Stimulated activated effector memory CD8-positive, alpha-beta T cell treated with anti-CD3 and anti-CD28 coated beads, Interleukin-12 subunit alpha, Interleukin-12 subunit beta, amount 100 ng/mL, for 72 hours (primary cell): ENCODE measurements around the gene GALNTL6.

ENCODE experiments used
- ATAC-seq: fragments of 150-1000 bp; cut with Tn5 transposase; 2 replicates; pipeline ENCODE4 v1.10.0; 2021
- DNase-seq, 2 donors: peaks; one replicate each; pipeline ENCODE4 v3.0.0; 2021 to 2022; ENCODE audit warnings: low spot score in 2 of 2
- H3K27ac Mint-ChIP-seq: one replicate; pipeline ENCODE4 v1.8.0; 2022; ENCODE audit warnings: mild to moderate bottlenecking, mixed read lengths
- H3K36me3 Mint-ChIP-seq: one replicate; pipeline ENCODE4 v1.8.0; 2022; ENCODE audit warnings: mild to moderate bottlenecking, mixed read lengths
- H3K4me1 Mint-ChIP-seq: one replicate; pipeline ENCODE4 v1.8.0; 2022; ENCODE audit warnings: mixed read lengths
- H3K4me3 Mint-ChIP-seq: one replicate; pipeline ENCODE4 v1.8.0; 2022; ENCODE audit warnings: mild to moderate bottlenecking, mixed read lengths
- H3K9me3 Mint-ChIP-seq: one replicate; pipeline ENCODE4 v1.8.0; 2022; ENCODE audit warnings: mixed read lengths

Gene GALNTL6

GRCh38 chr4:172660251-172660650 is 847.0 kb downstream of the GALNTL6 start:
- H3K36me3 Mint-ChIP-seq: no peaks in the 10 kb centered on the region
- no peak overlapping the region for H3K27ac Mint-ChIP-seq
- no peaks in the 10 kb centered on the region for H3K4me1 Mint-ChIP-seq
- DNase-seq: no peak
- no peak for ATAC-seq
- H3K4me3 Mint-ChIP-seq: no peak overlapping the region
- H3K9me3 Mint-ChIP-seq: peaks cover 17% of the 10 kb centered on the region

DNA sequence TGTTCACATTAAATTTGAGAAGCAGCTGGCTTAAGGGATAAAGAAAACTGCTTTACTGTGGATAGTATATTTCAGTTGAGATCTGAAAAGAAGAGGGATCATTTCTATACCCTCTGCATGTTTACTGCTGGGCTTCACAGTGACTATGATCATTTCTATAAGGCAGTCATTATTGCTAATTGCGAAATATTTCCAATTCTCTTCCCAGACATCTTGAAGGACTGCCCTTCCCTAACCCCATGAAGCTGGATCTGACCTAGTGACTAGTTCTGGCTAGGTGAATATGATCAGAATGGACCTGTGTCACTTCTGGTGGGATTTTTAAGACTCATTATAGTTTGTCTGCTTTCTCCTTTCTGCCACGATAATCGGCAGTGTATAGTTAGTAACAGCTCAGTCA is 848.9 kb downstream of the GALNTL6 start:
- Mint-ChIP-seq H3K9me3 (peaks cover 27% of the 10 kb centered on the region), H3K27ac (no peak overlapping the region), H3K36me3 (no peaks in the 10 kb centered on the region), H3K4me1 (no peaks in the 10 kb centered on the region), H3K4me3 (no peak overlapping the region)
- no peak for ATAC-seq
- DNase-seq: no peak

DNA sequence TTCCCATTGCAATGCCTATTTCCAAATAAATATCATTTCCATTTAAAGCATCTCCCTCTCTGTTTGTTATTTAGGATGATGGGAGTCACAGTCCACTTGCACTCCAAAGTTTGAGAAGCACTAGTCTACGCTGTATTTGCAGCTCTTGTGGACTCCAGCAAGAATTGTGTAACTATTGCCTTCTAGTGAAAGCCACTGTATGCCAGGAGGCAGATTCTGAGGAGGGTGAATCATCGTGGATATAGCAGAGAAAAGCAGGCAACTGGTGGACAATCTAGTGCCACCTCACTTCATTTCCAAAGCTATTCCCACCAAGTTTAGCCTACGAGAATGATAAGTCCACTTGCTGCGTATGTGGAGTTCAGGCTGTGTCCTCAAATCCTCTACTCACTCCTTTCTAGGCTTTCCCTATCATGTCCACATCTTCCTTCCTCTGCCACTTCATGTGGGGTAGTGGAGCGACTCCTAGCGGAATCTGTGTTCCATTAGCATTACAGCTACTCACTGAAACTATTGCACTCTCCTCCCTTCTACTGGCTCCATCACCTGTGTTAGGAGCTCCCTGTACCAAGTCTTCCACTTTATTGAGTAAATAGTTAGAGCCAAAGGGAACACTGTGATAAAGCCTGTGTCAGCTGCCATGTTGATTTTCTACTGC is 853.6 kb downstream of the GALNTL6 start:
- Mint-ChIP-seq H3K4me3 (no peak overlapping the region), H3K4me1 (no peaks in the 10 kb centered on the region), H3K9me3 (peaks cover 30% of the 10 kb centered on the region), H3K27ac (no peak overlapping the region), H3K36me3 (no peaks in the 10 kb centered on the region)
- ATAC-seq: no peak
- no peak for DNase-seq

DNA sequence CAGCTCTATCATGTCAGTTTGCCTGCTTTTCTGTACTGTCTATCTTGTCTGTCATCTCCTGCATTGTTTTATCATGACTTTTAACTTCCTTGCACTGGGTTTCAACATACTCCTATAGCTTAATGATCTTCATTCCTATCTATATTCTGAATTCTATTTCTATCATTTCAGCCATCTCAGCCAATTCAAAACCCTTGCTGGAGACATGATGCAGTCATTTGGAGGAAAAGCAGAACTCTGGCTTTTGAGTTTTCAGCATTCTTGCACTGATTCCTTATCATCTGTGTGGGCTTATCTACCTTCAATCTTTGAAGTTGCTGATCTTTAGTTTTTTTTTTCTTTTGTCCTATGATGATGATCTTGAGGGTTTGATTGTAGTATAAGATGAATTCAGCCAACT is 861.6 kb downstream of the GALNTL6 start:
- Mint-ChIP-seq H3K36me3 (no peaks in the 10 kb centered on the region), H3K4me3 (no peak overlapping the region), H3K4me1 (no peaks in the 10 kb centered on the region), H3K27ac (no peak overlapping the region), H3K9me3 (peaks cover 32% of the 10 kb centered on the region)
- no peak for DNase-seq
- no peak for ATAC-seq

DNA sequence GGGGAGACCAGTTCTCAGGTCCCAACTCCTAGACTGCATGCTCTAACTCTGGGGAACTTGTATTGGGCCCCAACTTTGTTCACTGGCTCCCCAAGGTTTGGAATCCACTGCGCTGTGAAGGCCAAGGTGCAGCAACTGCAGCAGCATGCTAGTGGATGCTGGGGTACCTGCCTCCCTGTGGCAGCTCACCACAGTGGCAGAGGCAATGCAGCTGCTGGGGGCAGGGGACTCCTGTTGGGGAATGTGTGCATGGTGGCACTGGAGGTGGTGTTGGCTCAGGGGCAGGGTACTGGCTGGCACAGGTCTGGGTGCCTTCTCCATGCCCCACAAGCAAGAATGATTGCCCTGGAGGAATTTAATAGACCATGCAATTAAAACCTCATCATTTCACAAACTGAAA is 862.0 kb downstream of the GALNTL6 start:
- Mint-ChIP-seq H3K27ac (no peak overlapping the region), H3K4me1 (no peaks in the 10 kb centered on the region)
- DNase-seq: no peak

DNA sequence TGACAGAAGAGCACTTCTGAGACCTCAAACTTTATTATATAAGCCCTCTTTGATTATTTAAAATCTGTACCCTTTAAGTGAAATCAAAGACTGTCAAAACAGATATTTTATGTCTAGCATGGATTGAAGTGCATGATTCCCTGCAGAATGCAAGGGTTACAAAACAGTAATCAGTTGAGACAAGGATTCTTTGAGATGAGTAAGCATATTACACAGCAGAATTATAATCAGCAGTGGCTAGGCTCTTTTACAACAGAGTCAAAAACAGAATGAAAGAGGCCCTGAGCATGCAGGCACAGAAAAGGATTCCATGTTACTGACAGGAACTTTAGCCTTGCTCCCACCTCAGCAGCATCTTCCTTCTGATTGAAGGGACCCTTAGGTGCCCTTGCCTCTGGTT is 867.5 kb downstream of the GALNTL6 start:
- Mint-ChIP-seq H3K4me1 (no peaks in the 10 kb centered on the region), H3K4me3 (no peak overlapping the region), H3K27ac (no peak overlapping the region), H3K36me3 (no peaks in the 10 kb centered on the region), H3K9me3 (peaks cover 17% of the 10 kb centered on the region)
- DNase-seq: no peak
- no peak for ATAC-seq

More for the DNA sequence above, 862.0 kb downstream of the GALNTL6 start:
- H3K4me3 Mint-ChIP-seq: no peak overlapping the region
- no peak for ATAC-seq
- H3K36me3 Mint-ChIP-seq: no peaks in the 10 kb centered on the region
- H3K9me3 Mint-ChIP-seq: peaks cover 35% of the 10 kb centered on the region

- no peak for DNase-seq
- no peaks in the 10 kb centered on the region for H3K4me1 Mint-ChIP-seq
- no peaks in the 10 kb centered on the region for H3K36me3 Mint-ChIP-seq
- H3K9me3 Mint-ChIP-seq: peaks cover 13% of the 10 kb centered on the region
- no peak for ATAC-seq
- no peak overlapping the region for H3K27ac Mint-ChIP-seq
- no peak overlapping the region for H3K4me3 Mint-ChIP-seq
Measured at GRCh38 chr4:172683021-172683420, 869.8 kb downstream of the GALNTL6 start.

- ATAC-seq (no peak), DNase-seq (no peak)
- no peak overlapping the region for H3K27ac Mint-ChIP-seq
- H3K9me3 Mint-ChIP-seq: peaks cover 6% of the 10 kb centered on the region
- H3K4me1 Mint-ChIP-seq: no peaks in the 10 kb centered on the region
- no peak overlapping the region for H3K4me3 Mint-ChIP-seq
- H3K36me3 Mint-ChIP-seq: no peaks in the 10 kb centered on the region
Measured at GRCh38 chr4:172686021-172686420, 872.8 kb downstream of the GALNTL6 start.

DNA sequence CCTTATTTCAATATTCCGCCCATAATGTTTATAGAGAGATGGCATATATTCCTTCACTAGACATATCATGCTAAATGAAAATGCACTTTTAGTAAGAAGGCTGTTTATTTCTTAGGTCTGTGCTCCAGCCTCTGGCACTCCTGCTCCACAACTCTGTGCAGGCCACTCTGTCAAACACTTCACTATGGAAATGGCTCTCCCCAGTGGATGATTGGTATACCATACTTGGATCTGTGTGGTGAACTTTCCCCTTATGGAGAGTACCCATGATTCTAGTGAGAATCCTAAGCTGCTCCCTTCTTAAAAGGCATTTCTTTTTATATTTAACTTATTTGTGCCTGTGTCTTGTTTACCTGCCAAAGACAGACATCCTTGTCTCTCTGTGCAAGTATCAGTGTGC is 875.3 kb downstream of the GALNTL6 start:
- DNase-seq (no peak), ATAC-seq (no peak)
- no peak overlapping the region for H3K27ac Mint-ChIP-seq

DNA sequence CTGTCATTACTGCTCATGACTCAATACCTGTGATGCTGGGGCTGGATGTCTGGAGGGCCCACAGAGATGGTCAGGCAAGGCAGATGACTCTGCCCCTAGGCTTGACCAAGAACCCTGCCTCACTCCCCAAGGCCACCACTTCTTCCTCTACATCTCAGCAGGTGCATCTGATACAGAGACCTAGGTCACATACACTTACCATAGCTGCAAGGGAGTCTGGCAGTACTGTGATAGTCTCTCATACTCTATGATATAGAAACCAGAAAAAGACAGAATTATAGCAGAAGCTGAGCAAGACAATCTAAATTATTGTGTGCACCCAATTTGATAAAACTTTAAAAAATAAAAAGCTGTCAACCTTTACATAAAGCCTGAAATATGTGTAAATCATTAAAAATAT is 878.3 kb downstream of the GALNTL6 start:
- H3K4me1 Mint-ChIP-seq: no peaks in the 10 kb centered on the region
- no peak overlapping the region for H3K27ac Mint-ChIP-seq
- no peaks in the 10 kb centered on the region for H3K36me3 Mint-ChIP-seq
- no peak for DNase-seq
- no peak for ATAC-seq
- no peak overlapping the region for H3K4me3 Mint-ChIP-seq
- peaks cover 10% of the 10 kb centered on the region for H3K9me3 Mint-ChIP-seq

More for the DNA sequence above, 875.3 kb downstream of the GALNTL6 start:
- peaks cover 8% of the 10 kb centered on the region for H3K9me3 Mint-ChIP-seq
- no peak overlapping the region for H3K4me3 Mint-ChIP-seq
- no peaks in the 10 kb centered on the region for H3K36me3 Mint-ChIP-seq
- no peaks in the 10 kb centered on the region for H3K4me1 Mint-ChIP-seq

DNA sequence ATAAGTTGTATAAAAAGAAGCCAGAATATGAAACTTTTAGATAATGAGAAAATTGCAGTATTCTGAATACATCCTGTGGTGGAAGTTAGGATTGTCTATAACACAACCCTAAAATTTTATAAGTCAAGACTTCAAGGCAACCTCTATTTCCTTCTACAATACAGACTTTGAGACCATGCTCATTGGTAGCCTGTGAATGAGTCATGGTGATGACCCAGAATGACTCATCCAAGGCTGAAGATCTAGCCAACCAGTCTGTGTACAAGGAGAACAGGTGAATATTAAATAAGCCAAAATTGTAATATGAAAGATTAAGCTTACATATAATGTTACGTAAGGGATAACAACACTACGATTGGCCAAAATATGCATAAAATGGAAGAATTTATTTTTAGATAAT is 879.5 kb downstream of the GALNTL6 start:
- H3K36me3 Mint-ChIP-seq: no peaks in the 10 kb centered on the region
- ATAC-seq (no peak), DNase-seq (no peak)
- H3K4me1 Mint-ChIP-seq: no peaks in the 10 kb centered on the region
- H3K4me3 Mint-ChIP-seq: no peak overlapping the region
- H3K27ac Mint-ChIP-seq: no peak overlapping the region
- peaks cover 14% of the 10 kb centered on the region for H3K9me3 Mint-ChIP-seq

DNA sequence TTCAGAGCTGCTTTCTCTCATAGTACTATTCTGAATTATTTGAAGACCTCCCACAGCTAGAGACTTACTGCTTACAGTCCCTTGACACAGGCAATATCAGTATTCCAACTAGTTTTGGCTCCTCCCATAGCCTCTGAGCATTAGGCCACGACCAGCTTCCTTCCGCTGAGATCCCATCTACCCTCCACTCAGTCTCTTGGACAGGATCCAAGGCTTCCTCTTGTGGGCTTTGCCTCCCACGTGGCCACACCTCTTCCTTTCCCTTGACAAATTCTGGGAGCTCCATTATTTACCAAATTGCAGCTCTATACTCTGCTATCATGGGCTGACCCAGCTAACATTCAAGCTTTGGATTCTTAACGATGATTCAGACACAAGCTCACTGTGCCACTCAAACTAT is 885.1 kb downstream of the GALNTL6 start:
- DNase-seq: no peak
- no peak overlapping the region for H3K27ac Mint-ChIP-seq
- H3K4me3 Mint-ChIP-seq: no peak overlapping the region
- H3K9me3 Mint-ChIP-seq: peaks cover 15% of the 10 kb centered on the region
- ATAC-seq: no peak
- H3K4me1 Mint-ChIP-seq: no peaks in the 10 kb centered on the region
- no peaks in the 10 kb centered on the region for H3K36me3 Mint-ChIP-seq

- peaks cover 28% of the 10 kb centered on the region for H3K9me3 Mint-ChIP-seq
Measured at GRCh38 chr4:172705565-172705964, 892.4 kb downstream of the GALNTL6 start.

GRCh38 chr4:172706000-172706399 is 892.8 kb downstream of the GALNTL6 start:
- ATAC-seq (no peak), DNase-seq (no peak)
- Mint-ChIP-seq H3K9me3 (peaks cover 31% of the 10 kb centered on the region), H3K36me3 (no peaks in the 10 kb centered on the region), H3K27ac (no peak overlapping the region), H3K4me1 (no peaks in the 10 kb centered on the region), H3K4me3 (no peak overlapping the region)

More at GRCh38 chr4:172705565-172705964, 892.4 kb downstream of the GALNTL6 start:
- H3K4me3 Mint-ChIP-seq: no peak overlapping the region
- H3K27ac Mint-ChIP-seq: no peak overlapping the region
- DNase-seq (no peak), ATAC-seq (no peak)
- H3K36me3 Mint-ChIP-seq: no peaks in the 10 kb centered on the region
- H3K4me1 Mint-ChIP-seq: no peaks in the 10 kb centered on the region

DNA sequence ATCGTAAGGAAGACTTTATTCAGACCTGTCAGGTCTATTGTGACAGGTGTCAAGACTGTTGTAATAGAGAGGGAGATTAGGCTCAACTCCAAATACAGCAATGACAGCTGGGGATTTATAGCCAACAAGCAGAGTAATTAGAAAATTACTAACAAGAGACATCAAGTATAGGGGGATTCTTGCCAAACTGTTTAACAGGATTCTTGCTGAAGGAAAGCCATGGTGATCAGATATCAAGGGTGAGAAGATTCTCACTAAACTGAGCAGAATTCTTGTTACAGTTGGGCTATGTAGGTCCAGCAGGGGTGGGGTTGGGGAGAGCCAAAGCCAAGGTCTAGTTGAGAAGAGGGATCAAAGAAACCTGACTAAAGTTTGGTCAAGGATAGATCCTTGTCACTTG is 894.4 kb downstream of the GALNTL6 start:
- H3K4me1 Mint-ChIP-seq: no peaks in the 10 kb centered on the region
- H3K27ac Mint-ChIP-seq: no peak overlapping the region
- DNase-seq (no peak), ATAC-seq (no peak)
- no peaks in the 10 kb centered on the region for H3K36me3 Mint-ChIP-seq
- peaks cover 36% of the 10 kb centered on the region for H3K9me3 Mint-ChIP-seq
- no peak overlapping the region for H3K4me3 Mint-ChIP-seq

DNA sequence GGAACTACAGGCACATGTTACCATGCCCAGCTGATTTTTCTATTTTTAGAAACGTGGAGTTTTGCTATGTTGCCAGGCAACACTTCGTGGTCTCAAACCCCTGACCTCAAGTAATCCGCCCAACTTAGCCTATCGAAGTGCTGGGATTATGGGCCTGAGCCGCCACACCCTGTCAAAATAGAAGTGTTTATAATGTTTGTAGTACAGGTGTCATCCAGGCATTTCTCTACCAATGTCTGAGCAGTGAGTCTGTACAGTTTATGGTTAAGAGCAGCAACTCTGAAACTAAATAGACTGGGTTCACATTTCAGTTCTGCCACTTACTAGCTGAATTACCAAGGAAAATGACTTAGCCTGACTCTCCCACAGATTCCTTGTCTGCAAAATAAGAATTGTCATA is 895.0 kb downstream of the GALNTL6 start:
- H3K36me3 Mint-ChIP-seq: no peaks in the 10 kb centered on the region
- no peak for DNase-seq
- no peaks in the 10 kb centered on the region for H3K4me1 Mint-ChIP-seq
- H3K9me3 Mint-ChIP-seq: peaks cover 39% of the 10 kb centered on the region
- ATAC-seq: no peak
- no peak overlapping the region for H3K27ac Mint-ChIP-seq
- H3K4me3 Mint-ChIP-seq: no peak overlapping the region

- no peaks in the 10 kb centered on the region for H3K36me3 Mint-ChIP-seq
- no peak overlapping the region for H3K4me3 Mint-ChIP-seq
- DNase-seq: no peak
- H3K4me1 Mint-ChIP-seq: no peaks in the 10 kb centered on the region
- H3K27ac Mint-ChIP-seq: no peak overlapping the region
- no peak for ATAC-seq
- H3K9me3 Mint-ChIP-seq: peaks cover 32% of the 10 kb centered on the region
Measured at GRCh38 chr4:172709376-172709775, 896.2 kb downstream of the GALNTL6 start.
